ENCODE data around the gene ME1.

The ME1 gene

GRCh38 chr6:83226517-83226916, 204.3 kb downstream of the ME1 start:
- H3K9me3 ChIP-seq (ENCODE audit: control insufficient read depth, insufficient read depth, low read length) = no peaks in the 10 kb centered on the region
- H3K4me2 ChIP-seq (ENCODE audit: low read length) = no peak overlapping the region
- no peak overlapping the region for H3K4me3 ChIP-seq (ENCODE audit: low read length)
- no peaks in the 10 kb centered on the region for H3K9me2 ChIP-seq (replicated peaks; ENCODE audit: control insufficient read depth, low read length)
- H3F3A ChIP-seq (ENCODE audit: control insufficient read depth, insufficient read depth) = no peaks in the 10 kb centered on the region
- no peak for TF ChIP-seq CTCF (IDR thresholded peaks at IDR 0.05; ENCODE audit: low read depth, low read length, poor library complexity, severe bottlenecking)
- no peak for TF ChIP-seq EZH2phosphoT487 (IDR thresholded peaks at IDR 0.05; ENCODE audit: borderline replicate concordance, low read length)
- H3K36me3 ChIP-seq (ENCODE audit: control insufficient read depth, low read length) = no peaks in the 10 kb centered on the region
- no peaks in the 10 kb centered on the region for H3K4me1 ChIP-seq (ENCODE audit: control insufficient read depth, low read length)
- peaks cover 16% of the 10 kb centered on the region for H3K27me3 ChIP-seq (ENCODE audit: control insufficient read depth, low read length)
- no peak overlapping the region for H3K27ac ChIP-seq (ENCODE audit: low read depth, low read length)
- H4K20me1 ChIP-seq (ENCODE audit: control insufficient read depth, insufficient read depth, low read depth, low read length) = no peaks in the 10 kb centered on the region
- no peaks in the 10 kb centered on the region for H3K79me2 ChIP-seq (ENCODE audit: control insufficient read depth, low read length)

GRCh38 chr6:83221889-83222479, 208.9 kb downstream of the ME1 start:
- H3K4me2 ChIP-seq (ENCODE audit: low read length) = no peak overlapping the region
- H3K4me3 ChIP-seq (ENCODE audit: low read length) = no peak overlapping the region
- no peaks in the 10 kb centered on the region for H3K36me3 ChIP-seq (ENCODE audit: control insufficient read depth, low read length)
- H3F3A ChIP-seq (ENCODE audit: control insufficient read depth, insufficient read depth) = no peaks in the 10 kb centered on the region
- 0 out of 2 replicates have a peak, but pooled peaks cover 10% of the 10 kb centered on the region for H3K27me3 ChIP-seq (ENCODE audit: control insufficient read depth, low read length)
- TF ChIP-seq EZH2phosphoT487 (IDR thresholded peaks at IDR 0.05; ENCODE audit: borderline replicate concordance, low read length) (no peak), CTCF (IDR thresholded peaks at IDR 0.05; ENCODE audit: low read depth, low read length, poor library complexity, severe bottlenecking) (peak; percentile 58)
- H3K79me2 ChIP-seq (ENCODE audit: control insufficient read depth, low read length) = no peaks in the 10 kb centered on the region
- no peaks in the 10 kb centered on the region for H4K20me1 ChIP-seq (ENCODE audit: control insufficient read depth, insufficient read depth, low read depth, low read length)
- H3K9me3 ChIP-seq (ENCODE audit: control insufficient read depth, insufficient read depth, low read length) = no peaks in the 10 kb centered on the region
- H3K4me1 ChIP-seq (ENCODE audit: control insufficient read depth, low read length) = no peaks in the 10 kb centered on the region
- no peak overlapping the region for H3K27ac ChIP-seq (ENCODE audit: low read depth, low read length)
- no peaks in the 10 kb centered on the region for H3K9me2 ChIP-seq (replicated peaks; ENCODE audit: control insufficient read depth, low read length)

- H3K79me2 ChIP-seq (ENCODE audit: control insufficient read depth, low read length) = no peaks in the 10 kb centered on the region
Observed at GRCh38 chr6:83221276-83221675, 209.6 kb downstream of the ME1 start.

More at GRCh38 chr6:83221276-83221675, 209.6 kb downstream of the ME1 start:
- H3K4me1 ChIP-seq (ENCODE audit: control insufficient read depth, low read length) = no peaks in the 10 kb centered on the region
- H3K9me2 ChIP-seq (replicated peaks; ENCODE audit: control insufficient read depth, low read length) = no peaks in the 10 kb centered on the region
- TF ChIP-seq EZH2phosphoT487 (IDR thresholded peaks at IDR 0.05; ENCODE audit: borderline replicate concordance, low read length) (no peak), CTCF (IDR thresholded peaks at IDR 0.05; ENCODE audit: low read depth, low read length, poor library complexity, severe bottlenecking) (no peak)
- no peaks in the 10 kb centered on the region for H3F3A ChIP-seq (ENCODE audit: control insufficient read depth, insufficient read depth)
- 0 out of 2 replicates have a peak, but pooled peaks cover 7% of the 10 kb centered on the region for H3K27me3 ChIP-seq (ENCODE audit: control insufficient read depth, low read length)
- H3K36me3 ChIP-seq (ENCODE audit: control insufficient read depth, low read length) = no peaks in the 10 kb centered on the region
- H3K9me3 ChIP-seq (ENCODE audit: control insufficient read depth, insufficient read depth, low read length) = no peaks in the 10 kb centered on the region
- no peak overlapping the region for H3K27ac ChIP-seq (ENCODE audit: low read depth, low read length)
- H3K4me2 ChIP-seq (ENCODE audit: low read length) = no peak overlapping the region
- no peak overlapping the region for H3K4me3 ChIP-seq (ENCODE audit: low read length)
- H4K20me1 ChIP-seq (ENCODE audit: control insufficient read depth, insufficient read depth, low read depth, low read length) = no peaks in the 10 kb centered on the region

Measured in DOHH2 (cell line).